Activated CD4-positive, alpha-beta T cell treated with anti-CD3 and anti-CD28 coated beads, Interleukin-2, amount 10 ng/mL, durations not matched to agents 7 days and 5 days (primary cell): Measurements from ENCODE around the gene E2F6. TPM values are rescaled to one million over a fixed set of nuclear protein-coding genes. Genes with fewer than 3 reads are reported as not detected.

Experiments used
- CTCF ChIA-PET: fragments of 350-600 bp; sonication (Branson Sonifier 250); formaldehyde crosslinking; loops from one replicate; lab custom pipeline; 2021; ENCODE audit warnings: antibody characterized with exemption; lab: Charles Lee
- POLR2A ChIA-PET: fragments of 350-600 bp; sonication (Branson Sonifier 250); formaldehyde crosslinking; loops from one replicate; lab custom pipeline; 2021; ENCODE audit warnings: antibody characterized with exemption; lab: Charles Lee
- DNase-seq: peaks from one replicate; pipeline ENCODE4 v3.0.0-alpha.2; 2020
- H3K27ac Mint-ChIP-seq: one replicate; pipeline ENCODE4 v1.8.0; 2021; ENCODE audit warnings: mild to moderate bottlenecking, moderate library complexity, mixed read lengths
- H3K27me3 Mint-ChIP-seq: one replicate; pipeline ENCODE4 v1.8.0; 2021; ENCODE audit warnings: mixed read lengths
- H3K36me3 Mint-ChIP-seq: one replicate; pipeline ENCODE4 v1.8.0; 2021; ENCODE audit warnings: low read depth, mixed read lengths
- H3K4me1 Mint-ChIP-seq: one replicate; pipeline ENCODE4 v1.8.0; 2021; ENCODE audit warnings: mixed read lengths
- H3K4me3 Mint-ChIP-seq: one replicate; pipeline ENCODE4 v1.8.0; 2021; ENCODE audit warnings: mild to moderate bottlenecking, moderate library complexity, mixed read lengths
- H3K9me3 Mint-ChIP-seq: one replicate; pipeline ENCODE4 v1.8.0; 2021; ENCODE audit warnings: mixed read lengths
- total RNA-seq, 2 experiments: library from RNA; stranded (reverse); gene quantifications; one replicate each; pipeline ENCODE4 v1.2.3, GENCODE V29; 2021

Gene E2F6
- total RNA-seq, 2 experiments from 2014 or later = 6.6 to 7.3 TPM

- ChIA-PET POLR2A (no interaction called here), CTCF (interaction anchor here (0.6 to 0.7 kb wide), 2 partner anchors 1150 to 1815 kb away, joined by 3 to 4 read pairs; no protein-coding TSS in a partner anchor)
- Mint-ChIP-seq H3K9me3 (no peaks in the 10 kb centered on the region), H3K4me3 (no peak overlapping the region), H3K27me3 (peaks cover 55% of the 10 kb centered on the region), H3K27ac (no peak overlapping the region), H3K36me3 (no peaks in the 10 kb centered on the region), H3K4me1 (peaks cover 6% of the 10 kb centered on the region)
- DNase-seq = no peak
These were observed 18.1 kb upstream of the E2F6 start for GRCh38 chr2:11483806-11484617.

- ChIA-PET POLR2A (no interaction called here), CTCF (no interaction called here)
- no peak overlapping the region for H3K4me3 Mint-ChIP-seq
- no peak overlapping the region for H3K27ac Mint-ChIP-seq
- no peaks in the 10 kb centered on the region for H3K9me3 Mint-ChIP-seq
- peaks cover 56% of the 10 kb centered on the region for H3K27me3 Mint-ChIP-seq
- H3K4me1 Mint-ChIP-seq = peaks cover 6% of the 10 kb centered on the region
- no peak for DNase-seq
- no peaks in the 10 kb centered on the region for H3K36me3 Mint-ChIP-seq
These were observed 16.6 kb upstream of the E2F6 start for GRCh38 chr2:11482473-11483035.

GRCh38 chr2:11481789-11482472 is 16.0 kb upstream of the E2F6 start:
- ChIA-PET CTCF (no interaction called here), POLR2A (no interaction called here)
- Mint-ChIP-seq H3K9me3 (no peaks in the 10 kb centered on the region), H3K27me3 (peaks cover 50% of the 10 kb centered on the region), H3K36me3 (no peaks in the 10 kb centered on the region), H3K27ac (no peak overlapping the region), H3K4me3 (no peak overlapping the region), H3K4me1 (peaks cover 6% of the 10 kb centered on the region)
- DNase-seq = no peak

- Mint-ChIP-seq H3K9me3 (no peaks in the 10 kb centered on the region), H3K4me1 (peaks cover 6% of the 10 kb centered on the region), H3K4me3 (no peak overlapping the region), H3K27ac (no peak overlapping the region), H3K27me3 (peaks cover 50% of the 10 kb centered on the region), H3K36me3 (no peaks in the 10 kb centered on the region)
- DNase-seq = no peak
- ChIA-PET POLR2A (no interaction called here), CTCF (interaction anchor here (1.0 kb wide), 1 partner anchor 103 kb away, joined by 4 read pairs; no protein-coding TSS in a partner anchor)
These were observed 15.4 kb upstream of the E2F6 start for GRCh38 chr2:11481426-11481788.

- H3K4me3 Mint-ChIP-seq = no peak overlapping the region
- H3K9me3 Mint-ChIP-seq = no peaks in the 10 kb centered on the region
- ChIA-PET CTCF (interaction anchor here (0.8 to 1.0 kb wide), 3 partner anchors 16 to 104 kb away, joined by 3 to 4 read pairs (median 4); no protein-coding TSS in a partner anchor), POLR2A (no interaction called here)
- H3K27ac Mint-ChIP-seq = no peak overlapping the region
- no peak for DNase-seq
- peaks cover 46% of the 10 kb centered on the region for H3K27me3 Mint-ChIP-seq
- peaks cover 6% of the 10 kb centered on the region for H3K4me1 Mint-ChIP-seq
- no peaks in the 10 kb centered on the region for H3K36me3 Mint-ChIP-seq
These were observed 14.9 kb upstream of the E2F6 start for GRCh38 chr2:11480859-11481258.

GRCh38 chr2:11480406-11480805 is 14.4 kb upstream of the E2F6 start:
- Mint-ChIP-seq H3K4me1 (peaks cover 6% of the 10 kb centered on the region), H3K36me3 (no peaks in the 10 kb centered on the region), H3K27ac (no peak overlapping the region), H3K4me3 (no peak overlapping the region), H3K9me3 (no peaks in the 10 kb centered on the region), H3K27me3 (peaks cover 41% of the 10 kb centered on the region)
- DNase-seq = no peak
- CTCF ChIA-PET = interaction anchor here (0.8 to 1.5 kb wide), 4 partner anchors 16 to 104 kb away, joined by 3 to 5 read pairs (median 4); no protein-coding TSS in a partner anchor
- POLR2A ChIA-PET = no interaction called here

GRCh38 chr2:11478899-11479605 is 13.1 kb upstream of the E2F6 start:
- CTCF ChIA-PET = interaction anchor here (0.7 to 1.5 kb wide), 2 partner anchors 13 to 105 kb away, joined by 4 to 5 read pairs; partner anchors contain the start of gene E2F6
- H3K27ac Mint-ChIP-seq = no peak overlapping the region
- peaks cover 34% of the 10 kb centered on the region for H3K27me3 Mint-ChIP-seq

GRCh38 chr2:11477994-11478393 is 12.0 kb upstream of the E2F6 start:
- H3K4me1 Mint-ChIP-seq = peaks cover under 1% of the 10 kb centered on the region
- DNase-seq = peak; percentile 87
- H3K27ac Mint-ChIP-seq = no peak overlapping the region
- H3K36me3 Mint-ChIP-seq = no peaks in the 10 kb centered on the region
- no peaks in the 10 kb centered on the region for H3K9me3 Mint-ChIP-seq
- ChIA-PET CTCF (interaction anchor here (0.6 to 0.7 kb wide), 3 partner anchors 12 to 346 kb away, joined by 3 to 4 read pairs (median 4); partner anchors contain the start of gene E2F6), POLR2A (no interaction called here)
- H3K4me3 Mint-ChIP-seq = no peak overlapping the region
- peaks cover 25% of the 10 kb centered on the region for H3K27me3 Mint-ChIP-seq

More at GRCh38 chr2:11478899-11479605, 13.1 kb upstream of the E2F6 start:
- POLR2A ChIA-PET = no interaction called here
- no peak overlapping the region for H3K4me3 Mint-ChIP-seq
- H3K4me1 Mint-ChIP-seq = peaks cover 6% of the 10 kb centered on the region
- H3K9me3 Mint-ChIP-seq = no peaks in the 10 kb centered on the region
- no peaks in the 10 kb centered on the region for H3K36me3 Mint-ChIP-seq
- DNase-seq = no peak

- no peaks in the 10 kb centered on the region for H3K9me3 Mint-ChIP-seq
- no peak overlapping the region for H3K27ac Mint-ChIP-seq
- H3K36me3 Mint-ChIP-seq = no peaks in the 10 kb centered on the region
- ChIA-PET CTCF (interaction anchor here (1.1 kb wide), 2 partner anchors 107 to 111 kb away, joined by 3 to 5 read pairs; no protein-coding TSS in a partner anchor), POLR2A (interaction anchor here (0.5 kb wide), 1 partner anchor 14 kb away, joined by 3 read pairs; no protein-coding TSS in a partner anchor)
- no peak for DNase-seq
- no peak overlapping the region for H3K4me3 Mint-ChIP-seq
- no peaks in the 10 kb centered on the region for H3K4me1 Mint-ChIP-seq
- peaks cover 2% of the 10 kb centered on the region for H3K27me3 Mint-ChIP-seq
These were observed 7.9 kb upstream of the E2F6 start for GRCh38 chr2:11473659-11474433.

- Mint-ChIP-seq H3K9me3 (no peaks in the 10 kb centered on the region), H3K4me3 (no peak overlapping the region), H3K4me1 (peaks cover 21% of the 10 kb centered on the region), H3K36me3 (peaks cover 6% of the 10 kb centered on the region), H3K27ac (no peak overlapping the region), H3K27me3 (no peaks in the 10 kb centered on the region)
- CTCF ChIA-PET = interaction anchor here (0.7 kb wide), 1 partner anchor 696 kb away, joined by 3 read pairs; no protein-coding TSS in a partner anchor
- POLR2A ChIA-PET = no interaction called here
- no peak for DNase-seq
These were observed 1.8 kb upstream of the E2F6 start for GRCh38 chr2:11467749-11468148.

GRCh38 chr2:11467129-11467649 is 1.2 kb upstream of the E2F6 start:
- H3K9me3 Mint-ChIP-seq = no peaks in the 10 kb centered on the region
- POLR2A ChIA-PET = no interaction called here

More at GRCh38 chr2:11467129-11467649, 1.2 kb upstream of the E2F6 start:
- CTCF ChIA-PET = interaction anchor here (0.7 to 1.0 kb wide), 2 partner anchors 114 to 695 kb away, joined by 3 read pairs; no protein-coding TSS in a partner anchor
- Mint-ChIP-seq H3K36me3 (peaks cover 6% of the 10 kb centered on the region), H3K27ac (no peak overlapping the region), H3K4me3 (peak overlapping the region; percentile 92), H3K4me1 (peaks cover 26% of the 10 kb centered on the region), H3K27me3 (no peaks in the 10 kb centered on the region)
- DNase-seq = no peak
